NT2/D1 (cell line): Measurements from ENCODE around the gene HPCAL4.

Experiments
- DNase-seq: peaks from one replicate; pipeline ENCODE4 v3.0.0-alpha.2; 2011; ENCODE audit warnings: low read depth, low spot score
- H3K27me3 ChIP-seq: 2 replicates; pipeline ENCODE4 v1.6.0; 2011; ENCODE audit warnings: mild to moderate bottlenecking; ENCODE audit not compliant: insufficient read length, insufficient read depth
- H3K36me3 ChIP-seq: 2 replicates; pipeline ENCODE4 v1.6.1; 2011; ENCODE audit warnings: mild to moderate bottlenecking, low read length, mixed read lengths; ENCODE audit not compliant: insufficient read depth, insufficient read length
- H3K4me1 ChIP-seq: 2 replicates; pipeline ENCODE4 v1.5.1; 2011; ENCODE audit not compliant: insufficient read depth, insufficient read length
- H3K4me3 ChIP-seq: 2 replicates; pipeline ENCODE4 v1.5.1; 2011; ENCODE audit warnings: low read depth; ENCODE audit not compliant: insufficient read length
- H3K9ac ChIP-seq: 2 replicates; pipeline ENCODE4 v1.6.0; 2011; ENCODE audit warnings: low read depth; ENCODE audit not compliant: insufficient read length
- H3K9me3 ChIP-seq: 2 replicates; pipeline ENCODE4 v1.5.1; 2011; ENCODE audit warnings: mild to moderate bottlenecking, low read length; ENCODE audit not compliant: insufficient read depth
- SUZ12 ChIP-seq: IDR thresholded peaks from 2 replicates; pipeline ENCODE4 v1.6.1; 2011; ENCODE audit not compliant: insufficient read length, insufficient read depth; ENCODE audit errors: extremely low read depth
- YY1 ChIP-seq: IDR thresholded peaks from 2 replicates; pipeline ENCODE4 v1.6.1; 2011; ENCODE audit not compliant: insufficient read length, insufficient read depth
- ZNF274 ChIP-seq: IDR thresholded peaks from 2 replicates; pipeline ENCODE4 v1.6.1; 2011; ENCODE audit warnings: mild to moderate bottlenecking, low read depth, low read length

The HPCAL4 gene

DNA sequence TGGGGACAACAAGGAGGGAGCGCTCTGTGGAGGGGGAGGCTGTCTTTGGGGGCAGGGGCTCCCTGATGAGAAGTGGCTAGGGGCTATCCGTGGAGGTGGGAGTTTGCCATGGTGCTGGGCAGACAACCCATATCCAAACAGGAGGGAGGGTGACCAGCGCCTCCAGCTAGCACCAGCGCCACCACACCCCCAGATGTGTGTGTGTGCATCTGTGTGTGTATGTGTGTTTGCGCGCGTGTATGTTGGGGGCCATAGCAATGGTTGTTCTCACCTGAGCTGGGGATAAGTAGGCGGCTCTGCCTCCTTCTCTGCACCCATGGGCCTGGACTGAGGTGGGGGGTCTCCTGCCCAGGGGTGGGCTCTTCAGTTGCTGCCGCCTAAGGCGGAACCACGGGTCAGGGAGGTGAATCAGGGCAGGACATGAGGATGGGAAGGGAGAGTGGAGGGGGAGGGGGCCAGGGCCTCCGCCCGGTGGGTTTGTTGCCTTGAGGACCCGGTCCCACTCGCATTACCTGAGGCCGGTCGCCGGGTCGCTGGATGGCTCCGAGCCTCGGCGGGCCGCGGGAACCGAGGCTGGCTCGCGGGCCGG is 345 bp downstream of the HPCAL4 start:
- H3K4me3 ChIP-seq: peak overlapping the region; percentile 13
- no peak for DNase-seq
- no peaks in the 10 kb centered on the region for H3K36me3 ChIP-seq
- no peak overlapping the region for H3K9ac ChIP-seq
- H3K27me3 ChIP-seq: peaks cover 100% of the 10 kb centered on the region
- peaks cover 11% of the 10 kb centered on the region for H3K4me1 ChIP-seq
- no peaks in the 10 kb centered on the region for H3K9me3 ChIP-seq
- TF ChIP-seq SUZ12 (no peak), ZNF274 (no peak), YY1 (no peak)

GRCh38 chr1:39690225-39690624 is 1.0 kb downstream of the HPCAL4 start:
- no peaks in the 10 kb centered on the region for H3K36me3 ChIP-seq
- no peak for DNase-seq
- no peaks in the 10 kb centered on the region for H3K9me3 ChIP-seq
- peaks cover 99% of the 10 kb centered on the region for H3K27me3 ChIP-seq
- H3K4me1 ChIP-seq: peaks cover 11% of the 10 kb centered on the region
- no peak overlapping the region for H3K4me3 ChIP-seq
- no peak overlapping the region for H3K9ac ChIP-seq
- TF ChIP-seq YY1 (no peak), ZNF274 (no peak), SUZ12 (no peak)

DNA sequence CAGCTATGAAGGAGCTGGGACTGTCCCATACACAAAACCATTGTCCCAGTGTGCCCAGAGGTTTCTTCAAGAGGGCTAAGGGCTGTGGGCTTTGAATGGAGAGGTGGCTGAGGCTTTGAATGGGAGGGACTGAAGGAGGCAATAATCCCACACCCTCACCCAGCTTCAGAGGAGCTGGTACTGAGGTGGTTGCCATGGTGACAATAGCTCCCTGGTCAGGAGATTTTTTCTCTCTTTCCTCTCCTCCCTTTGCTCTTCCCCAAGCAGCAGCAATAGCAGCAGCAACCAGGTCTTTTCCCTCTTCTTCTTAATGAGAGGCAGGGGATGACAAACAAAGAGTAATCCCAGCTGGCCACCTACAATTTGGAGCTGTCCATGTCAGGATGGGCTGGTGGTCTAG is 1.6 kb downstream of the HPCAL4 start:
- no peak overlapping the region for H3K4me3 ChIP-seq
- DNase-seq: no peak
- peaks cover 99% of the 10 kb centered on the region for H3K27me3 ChIP-seq
- H3K4me1 ChIP-seq: peaks cover 11% of the 10 kb centered on the region
- TF ChIP-seq SUZ12 (no peak), ZNF274 (no peak), YY1 (no peak)
- no peaks in the 10 kb centered on the region for H3K36me3 ChIP-seq
- H3K9ac ChIP-seq: no peak overlapping the region
- H3K9me3 ChIP-seq: no peaks in the 10 kb centered on the region

- H3K9me3 ChIP-seq: no peaks in the 10 kb centered on the region
- no peak for DNase-seq
- H3K4me3 ChIP-seq: no peak overlapping the region
- H3K9ac ChIP-seq: no peak overlapping the region
- H3K4me1 ChIP-seq: peaks cover 11% of the 10 kb centered on the region
- no peaks in the 10 kb centered on the region for H3K36me3 ChIP-seq
- TF ChIP-seq ZNF274: no peak
- no peak for TF ChIP-seq SUZ12
- no peak for TF ChIP-seq YY1
- H3K27me3 ChIP-seq: peaks cover 99% of the 10 kb centered on the region
These were observed 2.0 kb downstream of the HPCAL4 start for GRCh38 chr1:39689214-39689613.

- H3K36me3 ChIP-seq: no peaks in the 10 kb centered on the region
- no peak for DNase-seq
- no peaks in the 10 kb centered on the region for H3K9me3 ChIP-seq
- H3K27me3 ChIP-seq: peaks cover 98% of the 10 kb centered on the region
- H3K4me1 ChIP-seq: peaks cover 11% of the 10 kb centered on the region
- H3K9ac ChIP-seq: no peak overlapping the region
- H3K4me3 ChIP-seq: no peak overlapping the region
- TF ChIP-seq SUZ12 (no peak), ZNF274 (no peak), YY1 (no peak)
These were observed 2.5 kb downstream of the HPCAL4 start for GRCh38 chr1:39688706-39689105.

DNA sequence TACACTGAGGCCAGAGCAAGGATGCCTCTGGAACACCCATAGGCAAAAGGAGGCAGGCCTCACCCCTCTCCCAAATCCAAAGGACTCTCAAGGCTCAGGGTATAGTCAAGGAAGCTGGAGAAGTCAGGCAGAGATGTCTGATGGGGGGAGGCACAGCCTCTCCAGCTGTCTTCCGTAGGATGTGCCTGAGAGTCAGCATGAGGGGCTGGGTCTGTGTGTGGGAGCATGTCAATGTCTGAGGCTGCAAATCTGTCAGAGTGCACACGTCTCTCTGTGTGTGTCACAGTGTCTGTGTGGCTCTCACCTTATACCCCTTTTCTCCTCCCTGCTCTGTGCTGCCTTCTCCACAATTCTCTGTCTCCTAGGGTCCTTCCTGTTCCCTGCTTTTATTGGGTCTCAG is 4.0 kb downstream of the HPCAL4 start:
- Histone ChIP-seq H3K27me3 (peaks cover 98% of the 10 kb centered on the region), H3K9ac (no peak overlapping the region), H3K4me3 (no peak overlapping the region), H3K9me3 (no peaks in the 10 kb centered on the region), H3K4me1 (peaks cover 11% of the 10 kb centered on the region), H3K36me3 (no peaks in the 10 kb centered on the region)
- DNase-seq: no peak
- TF ChIP-seq SUZ12: no peak
- TF ChIP-seq YY1: no peak
- TF ChIP-seq ZNF274: no peak

DNA sequence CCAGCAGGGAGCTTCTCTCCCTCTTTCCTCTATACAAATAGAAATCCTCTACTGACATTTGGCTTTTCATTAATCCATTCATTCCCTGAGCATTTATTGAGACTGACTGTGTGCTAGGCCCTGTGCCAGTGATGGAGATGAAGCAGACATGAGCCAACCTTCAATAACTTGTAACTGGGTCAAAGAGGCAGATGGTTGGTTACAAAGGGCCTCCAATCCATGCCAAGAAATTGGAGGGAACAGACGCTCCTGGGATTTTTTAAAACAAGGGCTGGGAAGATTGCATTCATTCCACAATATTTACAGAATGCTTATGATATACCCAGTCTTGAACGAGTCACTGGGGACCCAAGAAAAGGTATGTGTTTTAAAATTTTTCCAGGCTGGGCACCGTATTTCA is 6.2 kb downstream of the HPCAL4 start:
- H3K9me3 ChIP-seq: no peaks in the 10 kb centered on the region
- DNase-seq: no peak
- peaks cover 98% of the 10 kb centered on the region for H3K27me3 ChIP-seq
- TF ChIP-seq YY1 (no peak), SUZ12 (no peak), ZNF274 (no peak)
- H3K9ac ChIP-seq: no peak overlapping the region
- H3K36me3 ChIP-seq: no peaks in the 10 kb centered on the region
- H3K4me1 ChIP-seq: no peaks in the 10 kb centered on the region
- H3K4me3 ChIP-seq: no peak overlapping the region

- H3K4me3 ChIP-seq: no peak overlapping the region
- peaks cover 98% of the 10 kb centered on the region for H3K27me3 ChIP-seq
- H3K9ac ChIP-seq: no peak overlapping the region
- H3K36me3 ChIP-seq: no peaks in the 10 kb centered on the region
- no peak for DNase-seq
- TF ChIP-seq ZNF274: no peak
- TF ChIP-seq YY1: no peak
- no peaks in the 10 kb centered on the region for H3K4me1 ChIP-seq
- no peaks in the 10 kb centered on the region for H3K9me3 ChIP-seq
These were observed 6.9 kb downstream of the HPCAL4 start for GRCh38 chr1:39684313-39684664.
